Fibroblast of pulmonary artery (primary cell): ENCODE measurements around the gene MOCOS.
"Not testable (repeated sequence)": the region's sequence is repeated elsewhere in the genome, so short reads cannot be mapped to it uniquely, and the experiment has no call there.

Experiments
- DNase-seq: peaks from one replicate; pipeline ENCODE4 v3.0.0-alpha.2; 2010; ENCODE audit warnings: low read depth
- H3K4me3 ChIP-seq: replicated peaks from 2 replicates; pipeline ENCODE4 v1.5.1; 2011; ENCODE audit warnings: low read depth, mild to moderate bottlenecking, control low read depth, low read length, moderate library complexity
- TF ChIP-seq, protein P1 (sequence below): IDR thresholded peaks from 2 replicates; pipeline ENCODE4 v1.5.1; 2011; ENCODE audit warnings: mild to moderate bottlenecking, control low read depth, low read length, inconsistent platforms; ENCODE audit errors: missing control alignments

Gene MOCOS

DNA sequence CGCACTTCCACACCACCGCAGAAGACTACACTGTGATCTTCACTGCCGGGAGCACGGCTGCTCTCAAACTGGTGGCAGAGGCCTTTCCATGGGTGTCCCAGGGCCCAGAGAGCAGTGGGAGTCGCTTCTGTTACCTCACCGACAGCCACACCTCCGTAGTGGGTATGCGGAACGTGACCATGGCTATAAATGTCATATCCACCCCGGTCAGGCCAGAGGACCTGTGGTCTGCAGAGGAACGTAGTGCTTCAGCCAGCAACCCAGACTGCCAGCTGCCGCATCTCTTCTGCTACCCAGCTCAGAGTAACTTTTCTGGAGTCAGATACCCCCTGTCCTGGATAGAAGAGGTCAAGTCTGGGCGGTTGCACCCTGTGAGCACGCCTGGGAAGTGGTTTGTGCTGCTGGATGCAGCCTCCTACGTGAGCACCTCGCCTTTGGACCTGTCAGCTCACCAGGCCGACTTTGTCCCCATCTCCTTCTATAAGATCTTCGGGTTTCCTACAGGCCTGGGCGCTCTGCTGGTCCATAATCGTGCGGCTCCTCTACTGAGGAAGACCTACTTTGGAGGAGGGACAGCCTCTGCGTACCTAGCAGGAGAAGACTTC is 12.5 kb downstream of the MOCOS start:
- no peak overlapping the region for H3K4me3 ChIP-seq
- DNase-seq: no peak
- TF ChIP-seq, protein P1, sequence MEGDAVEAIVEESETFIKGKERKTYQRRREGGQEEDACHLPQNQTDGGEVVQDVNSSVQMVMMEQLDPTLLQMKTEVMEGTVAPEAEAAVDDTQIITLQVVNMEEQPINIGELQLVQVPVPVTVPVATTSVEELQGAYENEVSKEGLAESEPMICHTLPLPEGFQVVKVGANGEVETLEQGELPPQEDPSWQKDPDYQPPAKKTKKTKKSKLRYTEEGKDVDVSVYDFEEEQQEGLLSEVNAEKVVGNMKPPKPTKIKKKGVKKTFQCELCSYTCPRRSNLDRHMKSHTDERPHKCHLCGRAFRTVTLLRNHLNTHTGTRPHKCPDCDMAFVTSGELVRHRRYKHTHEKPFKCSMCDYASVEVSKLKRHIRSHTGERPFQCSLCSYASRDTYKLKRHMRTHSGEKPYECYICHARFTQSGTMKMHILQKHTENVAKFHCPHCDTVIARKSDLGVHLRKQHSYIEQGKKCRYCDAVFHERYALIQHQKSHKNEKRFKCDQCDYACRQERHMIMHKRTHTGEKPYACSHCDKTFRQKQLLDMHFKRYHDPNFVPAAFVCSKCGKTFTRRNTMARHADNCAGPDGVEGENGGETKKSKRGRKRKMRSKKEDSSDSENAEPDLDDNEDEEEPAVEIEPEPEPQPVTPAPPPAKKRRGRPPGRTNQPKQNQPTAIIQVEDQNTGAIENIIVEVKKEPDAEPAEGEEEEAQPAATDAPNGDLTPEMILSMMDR: no peak

DNA sequence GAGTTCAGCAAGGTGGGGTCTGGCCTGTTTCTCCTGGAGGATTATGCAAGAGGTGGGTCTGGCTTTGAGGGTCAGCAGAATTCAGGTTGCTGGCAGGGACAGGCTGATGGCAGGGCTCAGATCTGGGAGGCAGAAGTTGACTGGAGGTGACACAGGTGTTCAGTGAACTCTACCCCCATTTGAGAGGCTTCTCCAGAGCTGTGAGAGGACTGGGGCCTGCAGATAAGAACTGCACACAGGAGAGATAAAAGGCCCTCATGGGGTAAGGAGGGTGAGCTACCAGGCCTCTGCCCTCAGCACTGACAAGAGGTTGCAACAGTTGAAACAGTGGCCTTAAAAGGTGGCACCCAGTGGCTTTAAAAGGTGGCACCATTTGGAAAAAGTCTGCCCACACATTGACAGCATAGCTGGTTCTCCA is 13.1 kb downstream of the MOCOS start:
- no peak overlapping the region for H3K4me3 ChIP-seq
- DNase-seq: no peak
- TF ChIP-seq, protein P1: no peak

DNA sequence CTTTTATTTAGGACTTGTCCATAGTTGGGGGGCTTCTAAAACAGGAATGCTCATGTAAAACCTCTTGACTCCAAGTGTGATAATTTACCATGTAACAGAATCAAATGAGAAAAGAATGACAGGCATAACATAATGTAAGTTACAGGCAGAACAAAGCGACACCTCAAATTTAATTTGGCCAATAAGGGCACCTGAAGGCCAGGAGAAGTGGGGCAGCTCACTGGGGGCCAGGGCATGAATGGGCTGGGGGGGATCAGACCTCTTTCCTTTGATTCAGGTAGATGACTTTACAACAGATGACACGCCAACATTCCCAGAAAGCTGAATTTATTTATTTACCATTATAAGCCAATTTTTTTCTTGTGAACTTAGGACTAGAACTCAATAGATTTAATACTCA is 14.5 kb downstream of the MOCOS start:
- DNase-seq: no peak
- TF ChIP-seq, protein P1: no peak

DNA sequence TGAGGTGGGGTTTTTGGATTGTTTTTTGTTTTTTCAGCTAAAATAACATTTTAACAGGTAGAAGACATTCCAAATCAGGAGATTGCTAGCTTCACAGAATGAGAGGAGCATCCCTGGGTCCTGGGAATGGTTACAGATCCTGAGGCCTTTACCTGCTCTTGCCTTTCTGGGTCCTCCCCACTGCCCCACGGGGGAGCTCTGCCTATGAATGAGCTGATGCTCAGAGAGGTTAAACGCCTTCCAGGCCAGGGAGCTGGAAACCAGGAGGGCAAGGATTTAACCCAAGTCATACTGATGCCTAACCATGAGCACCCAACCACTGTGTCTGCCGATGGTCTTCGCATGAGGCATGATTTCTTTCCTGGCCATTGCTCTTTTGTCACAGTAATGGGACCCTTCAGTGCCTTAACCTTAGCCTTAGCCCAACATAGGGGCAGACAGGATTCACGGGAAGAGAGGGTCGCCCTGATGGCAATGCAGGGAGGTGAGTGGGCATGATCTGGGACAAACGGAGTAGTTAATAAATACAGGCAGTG is 16.1 kb downstream of the MOCOS start:
- no peak for DNase-seq
- TF ChIP-seq, protein P1: no peak
- no peak overlapping the region for H3K4me3 ChIP-seq

More for the DNA sequence above, 14.5 kb downstream of the MOCOS start:
- no peak overlapping the region for H3K4me3 ChIP-seq

DNA sequence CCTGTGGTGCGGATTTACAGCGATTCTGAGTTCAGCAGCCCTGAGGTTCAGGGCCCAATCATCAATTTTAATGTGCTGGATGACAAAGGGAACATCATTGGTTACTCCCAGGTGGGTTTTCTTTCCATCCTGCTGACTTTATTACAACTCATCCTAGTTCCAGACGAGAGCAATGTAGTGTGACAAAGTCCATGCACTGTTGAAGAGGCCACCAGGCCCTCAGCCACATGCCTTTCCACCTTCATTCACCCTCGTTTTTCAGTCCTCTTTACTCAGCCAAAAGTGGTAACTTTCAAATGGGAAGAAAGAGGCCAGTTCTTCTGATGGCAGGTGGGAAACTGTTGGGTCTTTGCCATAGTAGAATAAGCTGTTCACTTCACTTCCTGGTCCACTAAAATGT is 17.9 kb downstream of the MOCOS start:
- TF ChIP-seq, protein P1: no peak
- DNase-seq: no peak
- H3K4me3 ChIP-seq: no peak overlapping the region

DNA sequence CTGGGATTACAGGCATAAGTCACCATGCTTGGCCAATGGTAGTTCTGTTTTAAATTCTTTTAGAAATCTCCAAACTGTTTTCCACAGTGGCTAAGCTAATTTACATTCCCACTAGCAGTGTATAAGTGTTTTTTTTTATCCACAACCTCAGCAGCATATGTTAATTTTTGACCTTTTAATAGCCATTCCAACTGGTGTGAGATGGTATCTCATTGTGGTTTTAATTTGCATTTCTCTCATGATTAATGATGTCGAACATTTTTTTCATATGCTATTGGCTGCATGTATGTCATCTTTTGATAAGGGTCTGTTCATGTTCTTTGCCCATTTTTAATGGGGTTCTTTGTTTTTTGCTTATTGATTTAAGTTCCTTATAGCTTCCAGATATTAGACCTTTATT is 20.0 kb downstream of the MOCOS start:
- no peak for DNase-seq

DNA sequence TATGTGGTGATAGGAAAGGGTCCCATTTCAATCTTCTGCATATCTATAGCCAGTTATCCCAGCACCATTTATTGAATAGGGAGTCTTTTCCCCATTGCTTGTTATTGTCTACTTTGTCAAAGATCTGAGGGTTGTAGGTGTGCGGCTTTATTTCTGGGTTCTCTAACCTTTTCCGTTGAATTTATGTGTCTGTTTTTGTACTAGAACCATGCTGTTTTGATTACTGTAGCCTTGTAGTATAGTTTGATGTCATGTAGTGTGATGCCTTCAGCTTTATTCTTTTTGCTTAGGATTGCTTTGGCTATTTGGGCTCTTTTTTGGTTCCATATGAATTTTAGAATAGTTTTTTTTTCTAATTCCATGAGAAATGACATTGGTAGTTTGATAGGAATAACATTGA is 20.7 kb downstream of the MOCOS start:
- H3K4me3 ChIP-seq, DNase-seq: not testable (repeated sequence)

More for the DNA sequence above, 20.0 kb downstream of the MOCOS start:
- TF ChIP-seq, protein P1: no peak
- H3K4me3 ChIP-seq: no peak overlapping the region
